ENCODE results near the gene PSAPL1.

Gene PSAPL1

GRCh38 chr4:7430368-7430964 is 4.3 kb downstream of the PSAPL1 start:
- no peak for DNase-seq

GRCh38 chr4:7429601-7430078 is 5.1 kb downstream of the PSAPL1 start:
- DNase-seq: no peak

DNA sequence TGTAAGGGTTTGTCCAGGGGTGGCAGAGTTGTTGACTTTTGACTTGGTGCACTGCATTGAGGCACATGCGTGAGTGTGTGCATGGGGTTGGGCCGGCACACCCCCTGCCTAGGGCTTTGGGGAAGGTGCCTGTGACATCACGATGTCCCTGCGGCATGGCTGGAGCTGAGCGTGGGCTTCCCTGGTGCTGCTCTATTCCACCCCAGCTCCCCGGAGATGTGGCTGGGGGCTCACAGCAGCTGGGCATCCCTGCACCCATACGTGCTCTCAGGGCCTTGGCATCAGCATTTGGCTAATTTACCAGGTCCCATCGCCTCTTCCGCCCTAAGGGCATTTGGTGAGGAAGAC is 5.7 kb downstream of the PSAPL1 start:
- no peak for DNase-seq

DNA sequence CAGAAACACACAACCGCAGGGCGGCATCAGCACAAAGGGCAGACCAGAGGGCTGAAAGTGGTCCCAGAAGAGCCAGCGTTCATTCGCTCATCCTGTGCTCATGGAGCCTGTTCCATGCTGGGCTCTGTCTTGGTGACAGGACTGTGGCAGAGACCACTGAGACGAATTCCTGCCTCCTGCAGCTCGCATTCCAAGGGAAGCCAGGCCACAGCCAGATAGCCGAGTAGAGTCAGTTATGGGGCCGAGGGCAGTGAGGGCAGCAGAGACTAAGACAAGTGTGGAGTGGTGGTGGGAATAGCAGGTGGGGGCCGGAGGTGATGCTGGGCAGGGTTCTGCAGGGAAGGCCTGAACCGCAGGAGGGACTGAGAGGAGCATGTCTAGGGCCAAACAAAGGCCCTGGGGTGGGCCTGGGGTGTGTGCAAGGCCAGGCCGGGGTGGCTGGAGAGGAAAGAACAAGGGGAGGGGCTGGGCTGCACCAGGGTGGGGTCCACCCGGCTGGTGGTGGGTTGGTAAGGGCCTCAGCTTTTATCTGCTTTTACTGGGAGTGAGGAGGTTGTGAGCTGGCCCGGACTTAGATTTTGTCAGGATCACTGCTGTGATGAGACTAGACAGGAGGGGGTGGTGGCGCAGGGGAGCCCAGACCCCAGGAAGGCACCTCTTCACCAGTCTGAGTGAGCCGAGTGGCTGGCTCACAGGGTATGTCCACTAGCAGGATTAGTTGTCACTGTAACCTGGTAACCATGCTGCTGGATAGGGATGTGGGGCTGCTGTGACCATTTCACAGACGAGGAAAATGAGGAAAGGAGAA is 6.3 kb downstream of the PSAPL1 start:
- DNase-seq: no peak

- no peak for DNase-seq
Observed at GRCh38 chr4:7427831-7428260, 6.9 kb downstream of the PSAPL1 start.

GRCh38 chr4:7427361-7427760 is 7.4 kb downstream of the PSAPL1 start:
- DNase-seq: no peak

GRCh38 chr4:7426525-7427171 is 8.1 kb downstream of the PSAPL1 start:
- DNase-seq: no peak

DNA sequence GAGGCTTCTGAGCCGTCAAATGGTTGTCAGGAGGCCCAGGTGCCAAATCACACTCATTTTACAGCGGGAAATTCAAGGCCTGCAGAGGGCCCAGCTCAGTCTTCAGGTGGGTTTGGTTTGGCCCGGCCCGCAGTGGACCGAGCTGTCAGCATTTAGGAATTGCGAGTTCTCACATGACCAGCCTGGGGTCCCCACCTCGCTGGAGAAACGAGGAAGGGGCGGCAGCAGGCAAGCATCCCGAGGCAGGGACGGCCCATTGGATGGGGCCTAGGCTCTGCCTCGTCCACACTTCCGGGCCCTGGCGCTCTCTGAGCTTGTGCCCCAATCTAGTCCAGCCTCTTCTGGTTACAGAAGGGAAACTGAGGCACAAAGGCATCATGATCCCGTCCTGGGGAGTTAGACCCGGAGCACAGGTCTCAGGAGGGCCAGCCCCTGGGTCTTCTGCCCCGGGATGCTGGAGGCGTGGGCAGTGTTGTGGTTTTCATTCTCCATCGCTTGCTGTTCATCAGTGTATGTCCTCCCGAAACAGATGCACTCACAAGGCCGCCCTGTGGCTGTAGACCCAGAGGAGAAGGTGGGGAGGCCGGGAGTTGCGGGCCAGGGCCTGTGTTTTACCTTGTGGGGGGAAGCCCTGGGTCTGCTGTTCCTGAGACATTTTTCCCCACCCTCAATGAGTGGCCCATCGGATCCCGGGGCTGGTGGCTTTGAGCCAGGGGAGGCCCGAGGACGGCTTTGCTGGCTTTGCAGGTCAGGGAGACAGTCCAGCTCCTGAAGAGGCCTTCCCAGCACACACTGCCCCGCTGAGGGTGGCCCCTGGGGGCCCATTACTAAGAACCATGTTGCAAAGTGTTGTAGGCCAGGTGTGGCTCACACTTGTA is 8.9 kb downstream of the PSAPL1 start:
- DNase-seq: no peak

DNA sequence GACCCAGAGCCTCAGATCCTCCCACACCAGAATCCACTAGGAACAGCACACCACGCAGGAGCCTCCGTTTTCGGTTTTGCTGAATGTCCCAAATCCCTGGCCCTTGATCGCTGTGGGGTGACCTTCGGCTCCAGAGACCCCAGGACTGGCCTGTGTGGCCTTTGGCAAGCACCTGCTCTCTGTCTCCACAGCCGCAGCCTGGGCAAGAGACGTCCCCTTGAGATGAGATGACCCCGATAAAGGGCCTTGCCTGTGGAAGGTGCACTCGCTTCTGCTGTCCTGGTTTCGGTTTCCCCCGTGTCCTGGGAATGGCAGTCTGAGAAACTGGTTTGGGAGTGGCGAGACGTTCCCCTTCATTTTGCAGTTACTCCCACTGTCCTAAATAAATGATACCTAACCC is 9.6 kb downstream of the PSAPL1 start:
- DNase-seq: no peak

- no peak for DNase-seq
Observed at GRCh38 chr4:7424553-7425111, 10.1 kb downstream of the PSAPL1 start.

GRCh38 chr4:7423801-7424552 is 10.8 kb downstream of the PSAPL1 start:
- no peak for DNase-seq

DNA sequence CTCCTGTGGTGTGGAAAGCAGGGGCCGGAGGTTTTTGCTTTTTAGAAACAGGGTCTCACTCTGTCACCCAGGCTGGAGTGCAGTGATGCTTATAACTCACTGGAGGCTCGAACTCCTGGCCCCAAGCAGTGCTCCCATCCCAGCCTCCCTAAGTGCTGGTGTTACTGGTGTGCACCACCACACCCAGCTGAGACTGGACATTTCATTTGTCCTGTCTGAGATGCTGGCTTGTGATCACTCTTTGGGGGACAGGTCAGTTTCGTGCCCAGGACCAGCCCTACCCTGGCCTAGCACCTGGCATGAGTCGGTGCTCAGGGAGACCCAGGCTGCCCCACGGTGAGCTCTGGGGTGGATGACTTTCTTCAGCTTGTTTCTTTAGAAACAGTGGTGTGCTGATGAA is 11.3 kb downstream of the PSAPL1 start:
- DNase-seq: no peak

DNA sequence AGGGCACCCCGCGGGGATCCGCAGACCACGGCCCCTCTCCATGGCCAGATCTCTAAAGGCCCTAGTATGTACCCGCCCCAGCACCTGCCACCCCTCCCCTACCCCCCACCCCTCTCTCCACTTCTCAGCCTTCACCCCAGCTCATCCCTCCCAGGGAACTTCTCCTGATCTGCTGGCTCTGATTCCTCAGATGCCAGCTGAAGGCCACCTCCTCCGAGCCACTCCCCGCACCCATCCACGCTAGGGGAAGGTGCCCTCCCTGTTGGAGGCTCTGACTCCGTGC is 11.9 kb downstream of the PSAPL1 start:
- DNase-seq: no peak

GRCh38 chr4:7422151-7422897 is 12.4 kb downstream of the PSAPL1 start:
- DNase-seq: no peak

- no peak for DNase-seq
Observed at GRCh38 chr4:7421356-7422150, 13.2 kb downstream of the PSAPL1 start.

GRCh38 chr4:7420661-7421040 is 14.1 kb downstream of the PSAPL1 start:
- DNase-seq: no peak

GRCh38 chr4:7419961-7420660 is 14.6 kb downstream of the PSAPL1 start:
- DNase-seq: no peak

DNA sequence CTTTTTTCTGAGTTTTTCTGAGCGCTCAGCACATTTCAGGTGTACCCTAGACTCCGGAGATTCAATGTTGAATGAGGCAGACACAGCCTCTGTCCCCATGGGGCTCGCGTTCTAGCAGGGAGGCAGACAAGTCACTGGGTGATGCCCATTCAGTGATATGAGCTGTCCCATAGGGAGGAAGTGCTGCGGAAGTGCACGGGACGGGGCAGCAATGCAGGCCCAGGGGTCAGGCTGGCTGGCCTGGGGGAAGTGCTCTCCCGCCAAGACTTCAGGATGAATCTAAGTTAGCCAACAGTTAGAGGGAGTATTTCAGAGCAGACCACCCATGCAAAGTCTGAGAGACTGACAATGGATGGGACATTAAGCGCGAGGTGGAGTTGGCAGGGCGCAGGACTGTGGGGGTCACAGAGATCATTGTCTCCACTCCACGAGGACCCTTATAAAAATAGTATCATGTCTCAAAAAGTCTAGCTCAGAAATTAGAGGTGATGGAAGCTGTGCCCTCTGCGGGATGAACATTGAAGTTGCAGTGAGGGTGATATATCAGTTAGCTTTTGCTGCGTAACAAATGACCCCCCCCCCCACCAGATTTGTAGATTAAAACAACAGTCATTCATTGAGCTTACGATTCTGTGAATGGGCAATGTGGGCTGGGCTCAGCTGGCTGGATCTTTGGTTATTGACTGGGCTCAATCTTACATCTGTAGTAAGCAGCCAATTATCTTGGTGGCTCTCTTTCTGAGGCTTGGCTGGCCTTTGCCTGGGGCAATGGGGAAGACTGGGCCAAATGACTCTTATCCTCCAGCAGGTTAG is 16.4 kb downstream of the PSAPL1 start:
- DNase-seq: no peak

GRCh38 chr4:7417639-7418038 is 17.1 kb downstream of the PSAPL1 start:
- no peak for DNase-seq

Measured in NCI-H187 treated with DMSO at 0.1 percent for 48 hours (cell line).